Measurements from ENCODE around the gene FES.
"Not testable (repeated sequence)": the region's sequence is repeated elsewhere in the genome, so short reads cannot be mapped to it uniquely, and the experiment has no call there.

Gene FES

GRCh38 chr15:90893175-90894090 is 9.1 kb downstream of the FES start:
- DNase-seq: no peak

- peak; percentile 4 to 47 for DNase-seq
These were observed 11.3 kb downstream of the FES start for GRCh38 chr15:90895571-90896117.

GRCh38 chr15:90897131-90897655 is 12.9 kb downstream of the FES start:
- DNase-seq: not testable (repeated sequence)

GRCh38 chr15:90901175-90902039 is 17.1 kb downstream of the FES start:
- no peak for DNase-seq

- peak; percentile 77 to 82 for DNase-seq
These were observed 17.9 kb downstream of the FES start for GRCh38 chr15:90902040-90902839.

- peak; percentile 44 to 69 for DNase-seq
These were observed 18.8 kb downstream of the FES start, which contains the start of gene MAN2A2 for GRCh38 chr15:90902840-90903732. MAN2A2 (plus strand) TSS chr15:90903302; CDS start chr15:90904208, 906 bp downstream.

GRCh38 chr15:90903733-90904536 is 19.6 kb downstream of the FES start:
- peak; percentile 10 to 51 for DNase-seq

GRCh38 chr15:90904746-90905145 is 20.4 kb downstream of the FES start:
- no peak for DNase-seq

- no peak for DNase-seq
These were observed 21.2 kb downstream of the FES start for GRCh38 chr15:90905306-90906180.

- DNase-seq: no peak
These were observed 22.0 kb downstream of the FES start for GRCh38 chr15:90906181-90906849.

GRCh38 chr15:90907051-90907660 is 22.9 kb downstream of the FES start:
- no peak for DNase-seq

- DNase-seq: no peak
These were observed 23.7 kb downstream of the FES start for GRCh38 chr15:90907838-90908507.

GRCh38 chr15:90909449-90909848 is 25.1 kb downstream of the FES start:
- DNase-seq: not testable (repeated sequence)

GRCh38 chr15:90909976-90910375 is 25.7 kb downstream of the FES start:
- DNase-seq: no peak

GRCh38 chr15:90910441-90911301 is 26.4 kb downstream of the FES start:
- DNase-seq: no peak

GRCh38 chr15:90911302-90911623 is 27.0 kb downstream of the FES start:
- no peak for DNase-seq
